ENCODE measurements around the gene MLLT3. TPM values are rescaled to one million over a fixed set of nuclear protein-coding genes. Genes with fewer than 3 reads are reported as not detected.

MLLT3 gene
- total and polyA plus RNA-seq, 2 of the 8 experiments (the other 6 are each of a cell fraction or from before 2014, with no cell fraction given), result 5.9 to 9.6 TPM

- H2BK120ac ChIP-seq (replicated peaks; ENCODE audit: low read depth, low read length), result no peak overlapping the region
- no peaks in the 10 kb centered on the region for H3K36me3 ChIP-seq (ENCODE audit: control insufficient read depth in 2 of 4, insufficient read depth in 4 of 4, low read length in 3 of 4)
- WGBS, 2 experiments (ENCODE audit: extremely low coverage in 1 of 2, insufficient coverage in 1 of 2, insufficient read length in 1 of 2, insufficient replicate concordance in 2 of 2, low coverage in 1 of 2, low lambda C conversion rate in 2 of 2, missing lambda C conversion rate in 1 of 2), result 83% methylated on average over 2 of the region's 2 CpGs; no CpG with 5 or more reads in 1 of the 2 experiments
- H3K9me3 ChIP-seq (ENCODE audit: insufficient read depth in 2 of 2, low read depth in 1 of 2, low read length in 1 of 2), result no peaks in the 10 kb centered on the region
- peaks cover 0 to 12% (median 3%) of the 10 kb centered on the region in 4 experiments; a peak in 4 of 7 replicates for H3K4me1 ChIP-seq (replicated peaks in 1 of 4; ENCODE audit: control insufficient read depth in 3 of 4, insufficient read depth in 4 of 4, low read length in 3 of 4)
- H4K5ac ChIP-seq (ENCODE audit: insufficient read length, low read depth, low read length), result no peak overlapping the region
- H3K23ac ChIP-seq (ENCODE audit: insufficient read length), result no peak overlapping the region
- no peak overlapping the region for H3K4ac ChIP-seq (replicated peaks; ENCODE audit: insufficient read length, low read depth, low read length)
- H2BK5ac ChIP-seq (ENCODE audit: low read depth, low read length), result no peak overlapping the region
- H3K79me2 ChIP-seq (ENCODE audit: control insufficient read depth in 1 of 2, insufficient read depth in 2 of 2, low read length in 2 of 2), result no peaks in the 10 kb centered on the region
- H3K18ac ChIP-seq (ENCODE audit: extremely low read depth, low read length), result no peak overlapping the region
- H3K79me1 ChIP-seq (ENCODE audit: low read depth, low read length), result no peaks in the 10 kb centered on the region
- DNase-seq (ENCODE audit: low read depth in 1 of 2, low spot score in 2 of 2) (no peak), FAIRE-seq (no peak)
- no peak overlapping the region for H3K56ac ChIP-seq (replicated peaks; ENCODE audit: insufficient read length, low read depth, low read length)
- POLR2A ChIA-PET (ENCODE audit: partially characterized antibody), result interaction anchor here (0.6 to 0.9 kb wide), 2 partner anchors 11 to 183 kb away, joined by 3 to 4 read pairs; no protein-coding TSS in a partner anchor
- no peak overlapping the region for H3K27ac ChIP-seq (ENCODE audit: low read depth, low read length)
- H2BK20ac ChIP-seq (ENCODE audit: low read length), result no peak overlapping the region
- H2BK15ac ChIP-seq (ENCODE audit: low read length), result no peak overlapping the region
- H4K8ac ChIP-seq (ENCODE audit: extremely low read depth, insufficient read depth, low read length), result no peak overlapping the region
- no peak overlapping the region for H4K91ac ChIP-seq (replicated peaks; ENCODE audit: insufficient read length, low read length)
- H2AFZ ChIP-seq (ENCODE audit: low read length), result no peak overlapping the region
- CTCF ChIA-PET (ENCODE audit: partially characterized antibody), result interaction anchor here (1.9 to 2.0 kb wide), 2 partner anchors 47 to 124 kb away, joined by 6 read pairs; no protein-coding TSS in a partner anchor
- no peaks in the 10 kb centered on the region for H3K23me2 ChIP-seq (ENCODE audit: low read depth, low read length)
- no peak for TF ChIP-seq MAX (IDR thresholded peaks at IDR 0.05)
- TF ChIP-seq SAP30 (IDR thresholded peaks at IDR 0.05; ENCODE audit: insufficient read depth, insufficient replicate concordance, low read length), result no peak
- no peak for TF ChIP-seq TAF1 (IDR thresholded peaks at IDR 0.05; ENCODE audit: low read depth, low read length)
- TF ChIP-seq ASH2L (IDR thresholded peaks at IDR 0.05; ENCODE audit: low read length), result no peak
- no peak for TF ChIP-seq TAF7 (optimal IDR thresholded peaks at IDR 0.05; ENCODE audit: borderline replicate concordance, low read depth, low read length)
- TF ChIP-seq BCL11A (IDR thresholded peaks at IDR 0.05; ENCODE audit: low read depth in 2 of 2, low read length in 2 of 2), result no peak
- no peak for TF ChIP-seq POU5F1 (IDR thresholded peaks at IDR 0.05; ENCODE audit: low read depth, low read length)
- H3K14ac ChIP-seq (ENCODE audit: insufficient read length), result no peak overlapping the region
- H3K9ac ChIP-seq (replicated peaks in 1 of 4; ENCODE audit: extremely low read depth in 1 of 4, low read depth in 3 of 4, low read length in 3 of 4), result no peak overlapping the region
- H2AK5ac ChIP-seq (ENCODE audit: low read depth, low read length), result no peak overlapping the region
- no peaks in the 10 kb centered on the region for H3K27me3 ChIP-seq (replicated peaks in 1 of 4; ENCODE audit: control insufficient read depth in 3 of 4, extremely low read depth in 1 of 4, insufficient read depth in 3 of 4, low read length in 3 of 4)
- H3K4me3 ChIP-seq (ENCODE audit: extremely low read depth in 1 of 4, insufficient read depth in 2 of 4, low read depth in 3 of 4, low read length in 4 of 4), result no peak overlapping the region
- H3K4me2 ChIP-seq (ENCODE audit: insufficient read depth in 1 of 2, low read depth in 2 of 2, low read length in 2 of 2), result no peak overlapping the region
- no peaks in the 10 kb centered on the region for H4K20me1 ChIP-seq (replicated peaks in 1 of 2; ENCODE audit: control insufficient read depth in 1 of 2, insufficient read depth in 2 of 2, low read length in 2 of 2)
- H2BK12ac ChIP-seq (ENCODE audit: low read depth, low read length), result no peak overlapping the region
These were observed 143.5 kb downstream of the MLLT3 start for GRCh38 chr9:20478786-20479185.

Measured in H1 (cell line).